Progenitor cell of endocrine pancreas (in vitro differentiated cells): ENCODE data around the gene PDE1C. TPM values are rescaled to one million over a fixed set of nuclear protein-coding genes. Genes with fewer than 3 reads are reported as not detected.

ENCODE experiments used
- DNase-seq: peaks from one replicate; pipeline ENCODE4 v3.0.0; 2021; ENCODE audit warnings: low spot score; ENCODE audit not compliant: unreplicated experiment
- H3K27ac Mint-ChIP-seq: 2 replicates; pipeline ENCODE4 v1.8.0; 2021; ENCODE audit warnings: mild to moderate bottlenecking, moderate library complexity, mixed read lengths
- H3K27me3 Mint-ChIP-seq: 2 replicates; pipeline ENCODE4 v1.8.0; 2021; ENCODE audit warnings: mixed read lengths
- H3K36me3 Mint-ChIP-seq: 2 replicates; pipeline ENCODE4 v1.8.0; 2022; ENCODE audit warnings: mixed read lengths; ENCODE audit not compliant: insufficient read depth
- H3K4me1 Mint-ChIP-seq: 2 replicates; pipeline ENCODE4 v1.8.0; 2021; ENCODE audit warnings: low read depth, mixed read lengths
- H3K4me3 Mint-ChIP-seq: 2 replicates; pipeline ENCODE4 v1.8.0; 2021; ENCODE audit warnings: low read depth, mild to moderate bottlenecking, moderate library complexity, mixed read lengths
- H3K9me3 Mint-ChIP-seq: 2 replicates; pipeline ENCODE4 v1.8.0; 2021; ENCODE audit warnings: low read depth, mixed read lengths
- CTCF ChIP-seq: fragments of 200-600 bp; sonication (generic); IDR thresholded peaks from one replicate; pipeline ENCODE4 v1.5.0; 2021; ENCODE audit warnings: antibody characterized with exemption, mild to moderate bottlenecking; ENCODE audit not compliant: unreplicated experiment
- total RNA-seq: library from RNA; stranded (reverse); gene quantifications from 2 replicates; pipeline ENCODE4 v1.2.1, GENCODE V29; 2021

PDE1C gene
- total RNA-seq, 1 donor from 2014 or later = 1.7 TPM

DNA sequence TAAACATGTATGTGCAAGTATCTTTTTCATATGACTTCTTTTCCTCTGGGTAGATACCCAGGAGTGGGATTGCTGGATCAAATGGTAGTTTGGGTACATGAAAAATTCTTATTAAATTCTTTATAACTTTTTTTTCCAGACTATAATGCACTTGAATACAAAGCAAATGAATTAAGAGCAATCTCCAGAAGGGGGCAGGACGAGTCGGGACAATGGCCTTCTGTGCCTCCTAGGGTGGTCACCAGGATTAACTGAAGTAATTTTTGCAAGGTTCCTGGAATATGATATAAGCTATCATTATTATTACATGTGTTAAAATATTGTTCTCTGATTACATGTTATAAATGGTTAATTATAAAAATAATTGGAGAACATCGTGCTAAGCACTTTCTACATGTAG lies 256.0 kb downstream of the PDE1C start:
- no peak for DNase-seq
- H3K27ac Mint-ChIP-seq = no peak overlapping the region
- no peaks in the 10 kb centered on the region for H3K9me3 Mint-ChIP-seq
- TF ChIP-seq CTCF = peak; percentile 50
- no peak overlapping the region for H3K4me3 Mint-ChIP-seq
- no peaks in the 10 kb centered on the region for H3K36me3 Mint-ChIP-seq
- H3K4me1 Mint-ChIP-seq = peaks cover 4% of the 10 kb centered on the region
- no peaks in the 10 kb centered on the region for H3K27me3 Mint-ChIP-seq

- no peaks in the 10 kb centered on the region for H3K9me3 Mint-ChIP-seq
- no peak overlapping the region for H3K4me3 Mint-ChIP-seq
- H3K27me3 Mint-ChIP-seq = no peaks in the 10 kb centered on the region
- no peak for DNase-seq
- no peaks in the 10 kb centered on the region for H3K36me3 Mint-ChIP-seq
- H3K27ac Mint-ChIP-seq = no peak overlapping the region
- TF ChIP-seq CTCF = no peak
- peaks cover 4% of the 10 kb centered on the region for H3K4me1 Mint-ChIP-seq
Measured at GRCh38 chr7:31811650-31812461, 258.4 kb downstream of the PDE1C start.

- DNase-seq = no peak
- no peak overlapping the region for H3K4me3 Mint-ChIP-seq
- H3K9me3 Mint-ChIP-seq = no peaks in the 10 kb centered on the region
- no peaks in the 10 kb centered on the region for H3K36me3 Mint-ChIP-seq
- H3K27ac Mint-ChIP-seq = no peak overlapping the region
- H3K27me3 Mint-ChIP-seq = no peaks in the 10 kb centered on the region
- no peaks in the 10 kb centered on the region for H3K4me1 Mint-ChIP-seq
- no peak for TF ChIP-seq CTCF
Measured at GRCh38 chr7:31805209-31805818, 264.9 kb downstream of the PDE1C start.

- TF ChIP-seq CTCF = no peak
- H3K36me3 Mint-ChIP-seq = no peaks in the 10 kb centered on the region
- no peak overlapping the region for H3K4me3 Mint-ChIP-seq
- DNase-seq = no peak
- no peak overlapping the region for H3K27ac Mint-ChIP-seq
- no peaks in the 10 kb centered on the region for H3K9me3 Mint-ChIP-seq
- H3K4me1 Mint-ChIP-seq = no peaks in the 10 kb centered on the region
- H3K27me3 Mint-ChIP-seq = peaks cover 8% of the 10 kb centered on the region
Measured at GRCh38 chr7:31796375-31796774, 273.8 kb downstream of the PDE1C start.

DNA sequence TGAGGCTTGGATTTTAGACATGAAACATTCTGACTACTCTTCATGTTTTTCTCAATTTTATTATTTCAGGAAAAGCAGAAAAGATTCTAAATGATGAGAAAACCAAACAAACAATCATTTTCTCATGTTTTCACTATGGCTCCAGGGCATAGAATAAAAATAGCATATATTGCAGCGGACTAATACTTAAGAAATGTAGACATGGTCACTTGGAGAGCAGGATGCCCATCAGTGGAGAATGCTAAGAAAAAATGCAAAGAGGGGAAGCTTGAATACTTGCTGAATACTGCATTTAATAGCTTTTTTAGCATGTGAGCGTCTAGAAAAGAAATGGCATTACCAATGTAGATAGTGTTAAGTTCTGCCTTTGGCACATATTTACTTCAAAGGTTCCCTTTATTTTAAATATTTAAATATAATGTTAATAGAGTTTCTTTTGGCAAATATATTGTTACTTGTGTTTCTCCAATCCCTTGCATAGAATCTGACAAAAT lies 275.3 kb downstream of the PDE1C start:
- no peak for TF ChIP-seq CTCF
- Mint-ChIP-seq H3K36me3 (no peaks in the 10 kb centered on the region), H3K4me1 (no peaks in the 10 kb centered on the region), H3K27me3 (peaks cover 8% of the 10 kb centered on the region), H3K4me3 (no peak overlapping the region), H3K9me3 (no peaks in the 10 kb centered on the region), H3K27ac (no peak overlapping the region)
- DNase-seq = no peak
